ENCODE results near the gene HIPK2. TPM values are rescaled to one million over a fixed set of nuclear protein-coding genes. Genes with fewer than 3 reads are reported as not detected.

Gene HIPK2
- total RNA-seq, 1 donor: 28.8 TPM

- no peak overlapping the region for H3K4me3 ChIP-seq (ENCODE audit: low read depth, low read length)
- DNase-seq (ENCODE audit: low read depth): no peak
- TF ChIP-seq CTCF (IDR thresholded peaks at IDR 0.05; ENCODE audit: insufficient read depth, low read length): no peak
Measured at GRCh38 chr7:139603282-139603681, 174.5 kb downstream of the HIPK2 start.

- peak; percentile 59 for DNase-seq (ENCODE audit: low read depth)
- peak; percentile 60 for TF ChIP-seq CTCF (IDR thresholded peaks at IDR 0.05; ENCODE audit: insufficient read depth, low read length)
- no peak overlapping the region for H3K4me3 ChIP-seq (ENCODE audit: low read depth, low read length)
Measured at GRCh38 chr7:139602143-139602722, 175.6 kb downstream of the HIPK2 start.

GRCh38 chr7:139601176-139601575, 176.6 kb downstream of the HIPK2 start:
- no peak for DNase-seq (ENCODE audit: low read depth)
- TF ChIP-seq CTCF (IDR thresholded peaks at IDR 0.05; ENCODE audit: insufficient read depth, low read length): no peak

GRCh38 chr7:139600306-139600705, 177.5 kb downstream of the HIPK2 start:
- no peak for DNase-seq (ENCODE audit: low read depth)
- H3K4me3 ChIP-seq (ENCODE audit: low read depth, low read length): no peak overlapping the region
- TF ChIP-seq CTCF (IDR thresholded peaks at IDR 0.05; ENCODE audit: insufficient read depth, low read length): no peak

More at GRCh38 chr7:139601176-139601575, 176.6 kb downstream of the HIPK2 start:
- no peak overlapping the region for H3K4me3 ChIP-seq (ENCODE audit: low read depth, low read length)

GRCh38 chr7:139598642-139599041, 179.2 kb downstream of the HIPK2 start:
- peak; percentile 3 for DNase-seq (ENCODE audit: low read depth)
- no peak overlapping the region for H3K4me3 ChIP-seq (ENCODE audit: low read depth, low read length)
- TF ChIP-seq CTCF (IDR thresholded peaks at IDR 0.05; ENCODE audit: insufficient read depth, low read length): no peak

GRCh38 chr7:139597028-139597427, 180.8 kb downstream of the HIPK2 start:
- TF ChIP-seq CTCF (IDR thresholded peaks at IDR 0.05; ENCODE audit: insufficient read depth, low read length): no peak
- no peak for DNase-seq (ENCODE audit: low read depth)
- H3K4me3 ChIP-seq (ENCODE audit: low read depth, low read length): no peak overlapping the region

- TF ChIP-seq CTCF (IDR thresholded peaks at IDR 0.05; ENCODE audit: insufficient read depth, low read length): no peak
- no peak for DNase-seq (ENCODE audit: low read depth)
- no peak overlapping the region for H3K4me3 ChIP-seq (ENCODE audit: low read depth, low read length)
Measured at GRCh38 chr7:139596626-139597025, 181.2 kb downstream of the HIPK2 start.
